Urothelium cell line (cell line): ENCODE data around the gene XIRP2.
"Not testable (repeated sequence)": the region's sequence is repeated elsewhere in the genome, so short reads cannot be mapped to it uniquely, and the experiment has no call there.

Source experiments
- DNase-seq: peaks from one replicate; pipeline ENCODE4 v3.0.0; 2011; ENCODE audit warnings: low spot score, mixed read lengths
- FAIRE-seq: peaks from 2 replicates; lab custom pipeline; 2011; peaks lifted over from hg19 to GRCh38; lab: Jason Lieb, UNC

XIRP2 gene

DNA sequence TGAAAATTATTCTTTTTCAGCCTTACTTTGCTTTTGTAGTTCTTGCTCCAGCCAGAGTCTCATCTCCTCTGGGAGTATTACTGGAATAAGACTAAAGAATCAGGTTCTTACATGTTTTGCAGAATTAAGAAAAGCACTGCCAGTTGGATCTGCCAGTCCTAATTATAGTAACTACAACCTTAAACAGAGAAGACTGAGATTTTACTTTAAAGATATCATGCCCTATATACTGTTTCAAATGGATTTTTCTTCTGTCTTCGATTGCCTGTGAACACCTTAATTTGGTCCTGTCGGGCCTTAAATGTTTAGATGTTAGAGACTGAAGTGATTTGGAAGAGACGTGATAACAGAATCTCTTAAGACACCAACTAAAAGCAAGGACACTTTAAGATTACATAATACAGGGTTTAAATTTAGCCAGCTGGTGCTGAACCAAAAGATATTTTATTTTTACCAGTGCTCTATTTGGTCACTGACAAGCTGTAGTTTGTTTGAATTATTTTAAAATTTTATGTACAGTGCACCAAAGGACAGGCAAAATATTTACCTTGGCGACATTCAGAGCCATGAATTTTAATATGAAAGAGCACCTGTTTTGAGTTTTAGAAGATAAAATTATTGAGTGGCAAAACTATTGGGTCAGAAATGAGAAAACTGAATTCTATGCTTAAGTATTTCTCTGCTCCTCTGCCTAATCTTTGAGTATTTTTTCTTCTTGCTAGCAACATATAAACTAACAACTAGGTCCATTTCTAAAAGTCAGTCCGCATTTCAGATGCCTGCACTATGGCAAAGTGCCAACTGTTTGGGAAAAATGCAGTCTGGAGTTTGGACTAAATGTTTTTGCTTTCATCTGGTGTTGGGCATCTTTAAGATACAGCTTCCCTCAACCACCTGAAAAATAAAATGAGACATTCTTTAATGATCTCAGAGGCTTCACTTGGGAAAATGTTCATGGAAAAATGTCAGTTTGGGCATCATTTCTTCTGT lies 300.0 kb downstream of the XIRP2 start:
- DNase-seq, result no peak
- no peak for FAIRE-seq

DNA sequence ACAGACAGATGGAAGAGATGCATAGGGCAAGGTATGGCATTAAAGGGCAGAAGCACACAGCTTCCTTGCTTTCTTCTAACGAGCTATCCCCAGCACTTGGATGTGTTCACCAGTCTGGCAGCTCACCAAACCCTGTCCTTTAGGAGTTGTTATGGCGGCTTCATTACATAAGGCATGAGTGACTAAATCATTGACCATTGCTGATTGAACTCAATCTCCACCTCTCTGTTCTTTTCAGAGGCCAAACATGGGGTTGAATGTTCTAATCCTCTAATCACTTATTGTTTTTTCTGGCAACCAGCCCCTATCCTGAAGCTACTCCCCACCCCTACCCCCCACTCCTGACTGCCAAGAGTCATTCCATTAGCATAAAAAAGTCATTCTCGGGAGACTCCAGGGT lies 301.8 kb downstream of the XIRP2 start:
- DNase-seq, result no peak
- FAIRE-seq, result no peak

DNA sequence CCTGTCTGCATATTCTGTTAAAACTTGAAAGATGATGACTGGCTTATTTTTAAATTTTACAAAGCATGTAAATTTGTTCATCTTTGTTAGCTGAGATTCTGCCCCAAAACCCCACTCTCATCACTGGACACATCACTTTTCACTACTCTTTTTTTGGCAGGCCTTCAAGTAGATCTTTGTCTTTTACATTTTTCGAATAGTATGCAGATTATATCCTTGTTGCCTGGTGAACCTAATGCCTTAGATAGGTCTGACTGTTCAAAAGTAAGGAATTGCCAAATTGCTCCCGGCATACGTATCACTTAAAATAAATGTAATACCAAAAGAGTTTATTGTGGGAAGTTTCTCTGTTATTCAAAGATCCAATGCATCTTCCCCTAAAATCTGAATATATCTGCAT lies 303.3 kb downstream of the XIRP2 start:
- FAIRE-seq (no peak), DNase-seq (no peak)

GRCh38 chr2:167192833-167193232 lies 304.6 kb downstream of the XIRP2 start:
- no peak for FAIRE-seq
- peak; percentile 40 for DNase-seq

DNA sequence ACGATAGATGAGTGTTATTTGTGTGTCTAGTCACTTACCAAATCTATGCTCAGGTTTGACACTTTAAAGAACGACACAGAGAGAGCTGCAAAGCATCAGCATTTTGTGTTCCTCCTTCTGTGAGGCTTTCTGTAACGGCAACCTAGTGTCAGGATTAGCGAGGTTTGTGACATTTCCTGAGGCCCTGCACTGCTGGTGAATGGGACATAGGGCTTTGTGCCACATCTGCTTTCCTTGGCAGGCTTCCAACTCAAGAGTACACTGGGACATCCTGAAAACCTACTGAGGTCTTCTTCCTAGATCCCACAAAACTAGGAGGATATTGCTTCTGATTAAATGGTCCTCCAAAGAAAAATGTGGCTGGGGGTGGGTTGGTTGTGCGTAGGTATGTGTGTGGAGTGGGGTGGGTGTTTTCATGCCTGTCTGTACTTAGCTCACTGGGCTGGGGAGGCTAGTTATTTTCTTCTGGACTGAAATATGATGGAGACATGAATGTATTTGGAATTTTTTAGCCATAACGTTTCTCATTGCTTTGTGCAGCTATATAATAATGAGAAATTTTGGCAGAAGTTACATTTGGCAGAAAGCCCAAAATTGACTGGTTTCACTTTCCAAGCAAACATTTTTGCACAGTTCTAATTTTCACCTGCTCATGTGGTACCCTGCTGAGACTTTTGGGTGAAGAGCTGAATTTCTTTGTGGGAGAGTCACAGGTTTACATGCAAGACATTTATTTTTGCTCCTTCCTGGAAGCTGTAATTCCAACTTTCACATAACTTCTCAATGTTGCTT lies 308.4 kb downstream of the XIRP2 start:
- FAIRE-seq, result no peak

DNA sequence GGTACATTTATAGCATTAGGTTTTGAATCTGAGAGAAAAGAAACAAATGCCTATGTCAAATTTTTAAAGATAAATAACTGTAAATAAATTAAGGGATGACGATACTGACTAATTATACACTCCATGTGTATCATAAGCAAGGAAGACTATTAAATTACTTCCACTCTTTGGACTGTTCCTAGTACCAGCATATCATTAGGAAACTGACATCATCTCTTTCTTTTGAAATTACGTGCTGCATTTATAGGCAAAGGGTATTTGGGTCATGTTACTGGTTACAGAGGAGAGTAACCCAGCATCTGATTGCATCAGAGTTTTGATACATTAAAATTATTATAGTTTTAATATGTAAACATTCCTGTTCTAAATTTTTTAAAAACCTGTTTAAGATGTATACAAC lies 309.7 kb downstream of the XIRP2 start:
- FAIRE-seq (no peak), DNase-seq (no peak)

More for the DNA sequence above, 308.4 kb downstream of the XIRP2 start:
- DNase-seq, result peak; percentile 32

DNA sequence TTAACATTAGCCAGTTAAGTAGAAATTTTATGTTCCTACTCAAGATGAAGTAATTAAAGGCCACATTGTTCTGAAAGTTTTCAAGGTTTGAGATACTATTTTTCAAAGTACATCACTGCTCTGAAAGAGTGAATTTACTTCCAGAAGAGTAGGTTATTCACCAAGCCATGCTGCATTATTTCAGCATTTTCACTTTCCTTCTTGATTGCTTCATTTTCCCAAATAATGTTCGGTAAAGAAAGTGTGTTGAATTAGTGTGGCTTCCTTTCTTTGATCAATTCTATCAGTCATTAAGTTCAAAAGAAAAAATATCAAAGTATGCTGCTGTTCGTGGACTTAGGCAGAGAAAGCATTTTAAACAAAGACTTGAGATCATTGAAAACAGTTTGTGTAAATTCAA lies 310.3 kb downstream of the XIRP2 start:
- FAIRE-seq (no peak), DNase-seq (no peak)

- DNase-seq (no peak), FAIRE-seq (no peak)
These were observed 311.7 kb downstream of the XIRP2 start for GRCh38 chr2:167200019-167200418.

GRCh38 chr2:167209784-167210183 lies 321.5 kb downstream of the XIRP2 start:
- no peak for DNase-seq
- FAIRE-seq, result no peak

- FAIRE-seq (no peak), DNase-seq (peak; percentile 45)
These were observed 323.9 kb downstream of the XIRP2 start for GRCh38 chr2:167212014-167212648.

DNA sequence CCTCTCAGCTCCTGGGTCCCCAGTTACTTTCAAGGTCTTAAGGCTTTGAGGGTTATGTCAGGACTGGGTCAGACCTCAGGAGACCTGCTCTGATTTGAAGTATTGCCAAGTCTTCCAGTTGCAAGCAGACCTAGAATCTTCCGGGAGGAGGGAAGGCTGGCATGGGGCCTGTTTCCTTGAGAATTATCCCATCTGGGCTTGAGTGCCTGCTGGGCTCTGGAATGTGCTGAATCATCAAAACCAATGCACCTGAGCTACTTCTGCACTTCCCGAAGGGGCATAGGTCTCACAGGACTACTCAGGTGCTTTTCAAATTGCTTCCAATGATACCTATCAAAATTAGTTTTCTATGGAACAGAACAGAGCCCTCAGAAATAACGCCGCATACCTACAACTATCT lies 327.3 kb downstream of the XIRP2 start:
- FAIRE-seq (no peak), DNase-seq (peak; percentile 22)

GRCh38 chr2:167237478-167237877 lies 349.2 kb downstream of the XIRP2 start:
- DNase-seq (no peak), FAIRE-seq (no peak)

DNA sequence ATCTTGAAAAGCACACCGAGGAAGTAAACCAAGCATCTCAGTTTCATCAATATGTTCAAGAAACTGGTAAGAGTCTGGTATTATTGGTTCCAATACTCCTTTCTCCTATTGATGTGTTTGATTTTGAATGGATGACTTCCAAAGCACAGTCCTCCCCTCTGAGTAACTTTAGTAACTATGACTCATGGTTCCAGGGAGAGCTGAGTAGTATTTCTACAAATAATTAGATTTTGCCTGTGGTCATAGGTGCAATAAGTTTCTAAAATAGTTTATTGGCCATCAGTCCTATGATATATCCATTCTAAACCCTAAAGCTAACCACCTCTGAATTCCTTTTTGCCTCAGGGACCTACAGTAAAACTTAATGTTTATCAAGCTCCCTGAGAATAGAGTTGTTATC lies 352.4 kb downstream of the XIRP2 start:
- FAIRE-seq (no peak), DNase-seq (no peak)

- DNase-seq (no peak), FAIRE-seq (no peak)
These were observed 360.9 kb downstream of the XIRP2 start for GRCh38 chr2:167249197-167249596.

DNA sequence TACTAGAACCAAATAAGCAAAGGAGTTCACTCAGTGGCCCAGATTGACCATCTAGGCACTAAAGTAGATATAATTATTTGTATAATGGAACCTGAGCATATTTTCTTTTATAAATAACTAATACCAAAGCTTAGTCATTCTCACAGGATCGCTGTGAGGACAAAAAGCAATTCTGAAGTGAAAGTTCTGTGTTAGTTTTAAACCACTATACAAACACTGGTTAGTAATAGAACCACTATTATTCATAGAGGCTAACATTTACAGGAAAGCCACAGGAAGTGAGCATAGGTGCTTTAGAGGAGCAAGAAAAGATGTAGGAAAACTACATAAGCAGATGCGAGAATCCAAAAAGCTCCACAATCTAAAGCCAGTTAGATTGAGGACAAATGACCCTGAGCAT lies 364.7 kb downstream of the XIRP2 start:
- peak; percentile 3 for DNase-seq
- FAIRE-seq, result no peak

GRCh38 chr2:167254721-167255120 lies 366.4 kb downstream of the XIRP2 start:
- FAIRE-seq (no peak), DNase-seq (no peak)

DNA sequence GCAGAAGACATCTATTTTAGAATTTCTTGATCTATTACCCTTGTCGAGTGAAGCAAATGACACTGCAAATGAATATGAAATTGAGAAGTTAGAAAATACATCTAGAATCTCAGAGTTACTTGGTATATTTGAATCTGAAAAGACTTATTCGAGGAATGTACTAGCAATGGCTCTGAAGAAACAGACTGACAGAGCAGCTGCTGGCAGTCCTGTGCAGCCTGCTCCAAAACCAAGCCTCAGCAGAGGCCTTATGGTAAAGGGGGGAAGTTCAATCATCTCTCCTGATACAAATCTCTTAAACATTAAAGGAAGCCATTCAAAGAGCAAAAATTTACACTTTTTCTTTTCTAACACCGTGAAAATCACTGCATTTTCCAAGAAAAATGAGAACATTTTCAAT lies 370.4 kb downstream of the XIRP2 start:
- DNase-seq (no peak), FAIRE-seq (no peak)

GRCh38 chr2:167264380-167264779 lies 376.1 kb downstream of the XIRP2 start:
- no peak for FAIRE-seq
- peak; percentile 26 for DNase-seq

DNA sequence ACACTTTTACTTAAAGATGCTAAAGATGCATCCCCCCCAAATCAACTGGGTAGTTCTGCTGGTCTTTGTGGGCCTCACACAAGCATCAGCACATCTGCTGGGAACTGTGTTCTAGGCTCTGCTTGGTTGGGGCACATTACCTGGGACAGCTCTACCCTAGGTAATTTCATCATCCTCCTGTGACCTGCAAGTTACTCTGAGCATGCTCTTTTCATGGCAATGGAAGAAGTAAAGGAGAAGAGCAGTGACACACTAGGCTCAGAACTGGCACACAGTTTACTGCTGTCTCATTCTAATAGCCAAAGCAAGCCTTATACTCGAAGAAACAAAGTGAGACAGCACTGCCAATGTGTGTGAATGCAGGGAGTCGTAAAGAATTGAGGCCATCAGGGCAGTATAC lies 376.7 kb downstream of the XIRP2 start:
- DNase-seq (no peak), FAIRE-seq (no peak)

DNA sequence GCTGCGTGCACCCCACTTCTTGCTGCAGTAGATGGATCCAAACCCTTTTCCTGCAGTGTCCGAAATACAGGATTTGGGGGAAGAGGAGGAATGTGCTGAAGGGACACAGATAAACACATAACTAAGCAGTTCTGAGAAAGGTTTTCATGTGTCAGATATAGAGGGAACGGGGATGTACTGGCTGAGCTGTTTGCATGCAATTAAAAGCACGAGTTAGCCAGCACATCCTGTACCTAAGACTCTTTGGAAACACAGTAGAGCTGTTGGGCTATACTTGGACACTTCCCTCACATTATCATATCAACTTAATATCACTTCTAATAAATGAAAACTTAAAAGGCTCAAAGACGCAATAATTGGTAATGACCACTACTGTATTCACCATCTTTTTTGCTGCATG lies 377.4 kb downstream of the XIRP2 start:
- DNase-seq, result no peak
- FAIRE-seq, result no peak

- FAIRE-seq, result not testable (repeated sequence)
These were observed 380.0 kb downstream of the XIRP2 start for GRCh38 chr2:167268245-167268644.

More at GRCh38 chr2:167268245-167268644, 380.0 kb downstream of the XIRP2 start:
- not testable (repeated sequence) for DNase-seq
